ENCODE results near the gene GNAL.

DNA sequence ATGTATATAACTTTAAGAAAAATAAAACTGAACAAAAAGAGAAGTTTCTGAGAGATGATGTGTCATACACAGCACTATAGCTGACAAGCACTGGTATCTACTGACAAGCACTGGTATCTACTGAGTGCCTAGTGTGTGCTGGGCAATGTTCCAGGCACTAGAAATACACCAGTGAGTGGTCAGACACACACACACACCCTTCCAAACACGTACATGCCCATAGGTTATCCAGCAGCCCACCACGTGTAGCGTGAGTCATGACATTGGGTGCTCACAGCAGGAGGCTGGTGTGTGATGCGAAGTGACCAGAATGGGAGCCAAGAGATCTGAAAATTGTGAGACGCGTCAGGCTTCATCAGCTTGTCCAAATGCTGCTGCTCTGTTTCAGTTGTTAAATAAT is 12.2 kb upstream of the GNAL start:
- TF ChIP-seq, protein P1, sequence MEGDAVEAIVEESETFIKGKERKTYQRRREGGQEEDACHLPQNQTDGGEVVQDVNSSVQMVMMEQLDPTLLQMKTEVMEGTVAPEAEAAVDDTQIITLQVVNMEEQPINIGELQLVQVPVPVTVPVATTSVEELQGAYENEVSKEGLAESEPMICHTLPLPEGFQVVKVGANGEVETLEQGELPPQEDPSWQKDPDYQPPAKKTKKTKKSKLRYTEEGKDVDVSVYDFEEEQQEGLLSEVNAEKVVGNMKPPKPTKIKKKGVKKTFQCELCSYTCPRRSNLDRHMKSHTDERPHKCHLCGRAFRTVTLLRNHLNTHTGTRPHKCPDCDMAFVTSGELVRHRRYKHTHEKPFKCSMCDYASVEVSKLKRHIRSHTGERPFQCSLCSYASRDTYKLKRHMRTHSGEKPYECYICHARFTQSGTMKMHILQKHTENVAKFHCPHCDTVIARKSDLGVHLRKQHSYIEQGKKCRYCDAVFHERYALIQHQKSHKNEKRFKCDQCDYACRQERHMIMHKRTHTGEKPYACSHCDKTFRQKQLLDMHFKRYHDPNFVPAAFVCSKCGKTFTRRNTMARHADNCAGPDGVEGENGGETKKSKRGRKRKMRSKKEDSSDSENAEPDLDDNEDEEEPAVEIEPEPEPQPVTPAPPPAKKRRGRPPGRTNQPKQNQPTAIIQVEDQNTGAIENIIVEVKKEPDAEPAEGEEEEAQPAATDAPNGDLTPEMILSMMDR (IDR thresholded peaks at IDR 0.05): no peak
- TF ChIP-seq POLR2A (IDR thresholded peaks at IDR 0.05): no peak

Measured in heart left ventricle (tissue), 13 donors.